CD14-positive monocyte (primary cell): ENCODE measurements around the gene BANP. TPM values are rescaled to one million over a fixed set of nuclear protein-coding genes. Genes with fewer than 3 reads are reported as not detected.

ENCODE experiments used
- DNase-seq, 3 donors: peaks; one replicate each; pipeline ENCODE4 v3.0.0-alpha.2; 2011 to 2022
- H2AFZ ChIP-seq: 2 replicates; pipeline ENCODE4 v1.6.0; 2012; ENCODE audit warnings: mild to moderate bottlenecking, low read depth, low read length, inconsistent platforms; ENCODE audit not compliant: insufficient read depth, poor library complexity, severe bottlenecking
- H3K27ac ChIP-seq, 2 donors: 1 replicate in 1 of 2; 2 replicates in 1 of 2; pipeline ENCODE4 v1.5.1; 2012 to 2013; ENCODE audit warnings: low read length in 2 of 2, control low read depth in 1 of 2, inconsistent platforms in 1 of 2, low read depth in 1 of 2, mild to moderate bottlenecking in 1 of 2
- H3K27me3 ChIP-seq, 2 donors: one replicate each; pipeline versions ENCODE4 v1.6.0 to v1.6.1; 2011 to 2013; ENCODE audit warnings: low read length in 2 of 2; ENCODE audit not compliant: control insufficient read depth in 2 of 2, insufficient read depth in 2 of 2
- H3K36me3 ChIP-seq, 2 donors: replicated peaks in 1 of 2; 1 replicate in 1 of 2; 2 replicates in 1 of 2; pipeline versions ENCODE4 v1.5.1 to v1.6.1; 2012 to 2013; ENCODE audit warnings: low read length in 2 of 2, control low read depth in 1 of 2, inconsistent platforms in 1 of 2, mild to moderate bottlenecking in 1 of 2; ENCODE audit not compliant: insufficient read depth in 2 of 2, control insufficient read depth in 1 of 2
- H3K4me1 ChIP-seq, 2 donors: 1 replicate in 1 of 2; 2 replicates in 1 of 2; pipeline versions ENCODE4 v1.5.1 to v1.6.1; 2012 to 2013; ENCODE audit warnings: low read length in 2 of 2, control low read depth in 1 of 2, inconsistent platforms in 1 of 2, mild to moderate bottlenecking in 1 of 2, moderate library complexity in 1 of 2; ENCODE audit not compliant: insufficient read depth in 2 of 2, control insufficient read depth in 1 of 2
- H3K4me2 ChIP-seq: replicated peaks from 2 replicates; pipeline ENCODE3; 2012; ENCODE audit warnings: low read length, moderate library complexity, mild to moderate bottlenecking; ENCODE audit not compliant: poor library complexity, severe bottlenecking; ENCODE audit errors: extremely low read depth
- H3K4me3 ChIP-seq, 3 experiments: fragments of 200-600 bp in 1 of 3; sonication (generic) in 1 of 3; replicated peaks in 1 of 3; 1 replicate in 2 of 3; 2 replicates in 1 of 3; pipeline ENCODE4 v1.5.1; 2011 to 2013; ENCODE audit warnings: low read length in 3 of 3, mild to moderate bottlenecking in 3 of 3, control low read depth in 2 of 3, low read depth in 2 of 3, inconsistent platforms in 1 of 3, moderate library complexity in 1 of 3
- H3K79me2 ChIP-seq: 2 replicates; pipeline ENCODE4 v1.6.0; 2012; ENCODE audit warnings: mild to moderate bottlenecking, control low read depth, inconsistent platforms, low read length, moderate library complexity; ENCODE audit not compliant: insufficient read depth
- H3K9ac ChIP-seq: 2 replicates; pipeline ENCODE4 v1.6.0; 2017; ENCODE audit warnings: low read length, mild to moderate bottlenecking; ENCODE audit not compliant: insufficient read depth, poor library complexity, severe bottlenecking
- H3K9me3 ChIP-seq, 2 donors: replicated peaks in 1 of 2; 1 replicate in 1 of 2; 2 replicates in 1 of 2; pipeline versions ENCODE4 v1.5.1 to v1.6.1; 2012 to 2013; ENCODE audit warnings: low read length in 2 of 2, control low read depth in 1 of 2; ENCODE audit not compliant: control insufficient read depth in 1 of 2, insufficient read depth in 1 of 2
- H4K20me1 ChIP-seq: 2 replicates; pipeline ENCODE4 v1.6.0; 2012; ENCODE audit warnings: mild to moderate bottlenecking, low read length, control low read depth, moderate library complexity; ENCODE audit not compliant: insufficient read depth
- H3K27ac Mint-ChIP-seq, 7 donors: one replicate each; pipeline ENCODE4 v1.8.0; 2020; ENCODE audit warnings: mild to moderate bottlenecking in 7 of 7, mixed read lengths in 7 of 7, moderate library complexity in 6 of 7, inconsistent platforms in 2 of 7
- H3K27me3 Mint-ChIP-seq, 3 donors: one replicate each; pipeline ENCODE4 v1.8.0; 2021 to 2022; ENCODE audit warnings: low read depth in 3 of 3, mild to moderate bottlenecking in 3 of 3, mixed read lengths in 3 of 3, moderate library complexity in 3 of 3, inconsistent platforms in 1 of 3
- H3K36me3 Mint-ChIP-seq, 2 donors: one replicate each; pipeline ENCODE4 v1.8.0; 2020; ENCODE audit warnings: mixed read lengths in 2 of 2, inconsistent platforms in 1 of 2, mild to moderate bottlenecking in 1 of 2
- H3K4me1 Mint-ChIP-seq: one replicate; pipeline ENCODE4 v1.8.0; 2020; ENCODE audit warnings: mild to moderate bottlenecking, mixed read lengths
- H3K4me3 Mint-ChIP-seq, 2 donors: one replicate each; pipeline ENCODE4 v1.8.0; 2020; ENCODE audit warnings: mild to moderate bottlenecking in 2 of 2, mixed read lengths in 2 of 2, moderate library complexity in 1 of 2
- H3K9me3 Mint-ChIP-seq, 7 donors: one replicate each; pipeline ENCODE4 v1.8.0; 2020 to 2022; ENCODE audit warnings: mixed read lengths in 7 of 7, mild to moderate bottlenecking in 6 of 7, moderate library complexity in 6 of 7, inconsistent platforms in 2 of 7
- CTCF ChIP-seq: fragments of 200-600 bp; IDR thresholded peaks from one replicate; pipeline ENCODE4 v1.8.0; 2022; ENCODE audit warnings: antibody characterized with exemption, mild to moderate bottlenecking
- WGBS: methylation state at CpG from one replicate; pipeline ENCODE4 v1.1.5; 2013; ENCODE audit warnings: missing lambda C conversion rate; ENCODE audit not compliant: insufficient coverage; 5-methylcytosine and 5-hydroxymethylcytosine counted together
- intact Hi-C, 2 donors: fragments of 100-400 bp; cut with micrococcal nuclease; formaldehyde crosslinking; loops; one replicate each; pipeline versions ENCODE4 v1.15.0 to v1.15.1; 2023
- polyA plus RNA-seq, 3 donors: library from polyadenylated mRNA; depleted of rRNA in 1 of 3; unstranded in 2 of 3; stranded (reverse) in 1 of 3; fragments of 300-500 nt in 2 of 3; fragments of >200 nt in 1 of 3; fragmentation: Illumina TruSeq in 2 of 3; gene quantifications; 1 replicate in 2 of 3; 2 replicates in 1 of 3; pipeline ENCODE4 v1.2.3, GENCODE V29; 2012 to 2021

Gene BANP
- polyA plus RNA-seq, 3 donors, result 10.1 to 40.9 (median 11.7) TPM

- no peak for DNase-seq
- Mint-ChIP-seq H3K4me1 (peaks cover 13% of the 10 kb centered on the region), H3K4me3 (no peak overlapping the region), H3K27ac (peak overlapping the region in 2 of 7 donors; percentile 33 to 68), H3K9me3 (peaks cover 0 to under 1% (median 0%) of the 10 kb centered on the region in 7 donors), H3K36me3 (peaks cover 57 to 67% of the 10 kb centered on the region in 2 donors), H3K27me3 (peaks cover 0 to 4% (median 0%) of the 10 kb centered on the region in 3 donors)
- Histone ChIP-seq H3K4me3 (no peak overlapping the region), H3K9ac (no peak overlapping the region), H3K79me2 (peaks cover 8% of the 10 kb centered on the region), H3K4me1 (peaks cover 10 to 12% of the 10 kb centered on the region in 2 donors), H3K27me3 (no peaks in the 10 kb centered on the region), H2AFZ (no peak overlapping the region), H3K36me3 (peaks cover 30 to 70% of the 10 kb centered on the region in 2 donors), H3K9me3 (no peaks in the 10 kb centered on the region), H4K20me1 (peaks cover 36% of the 10 kb centered on the region), H3K4me2 (no peak overlapping the region), H3K27ac (no peak overlapping the region)
- no peak for TF ChIP-seq CTCF
- WGBS, result 100% methylated on average over 4 of the region's 6 CpGs
- intact Hi-C loops, result loop anchor here in 1 of 2 donors (10.0 kb wide), 2 partner anchors 149 to 229 kb away; no protein-coding TSS in a partner anchor
These were observed 52.1 kb downstream of the BANP start for GRCh38 chr16:88003316-88003715.

GRCh38 chr16:88003736-88004135 is 52.5 kb downstream of the BANP start:
- TF ChIP-seq CTCF, result no peak
- DNase-seq, result no peak
- H3K4me1 Mint-ChIP-seq, result peaks cover 16% of the 10 kb centered on the region
- Histone ChIP-seq H3K9ac (no peak overlapping the region), H4K20me1 (peaks cover 36% of the 10 kb centered on the region), H3K79me2 (peaks cover 8% of the 10 kb centered on the region), H3K4me3 (no peak overlapping the region), H3K36me3 (peaks cover 29 to 70% of the 10 kb centered on the region in 2 donors), H2AFZ (no peak overlapping the region), H3K4me1 (peaks cover 10 to 13% of the 10 kb centered on the region in 2 donors), H3K27me3 (no peaks in the 10 kb centered on the region), H3K4me2 (no peak overlapping the region), H3K27ac (no peak overlapping the region), H3K9me3 (no peaks in the 10 kb centered on the region)
- H3K9me3 Mint-ChIP-seq, result no peaks in the 10 kb centered on the region
- H3K27ac Mint-ChIP-seq, result no peak overlapping the region
- peaks cover 57 to 66% of the 10 kb centered on the region in 2 donors for H3K36me3 Mint-ChIP-seq
- intact Hi-C loops, result loop anchor here in 1 of 2 donors (2.0 to 10.0 kb wide), 3 partner anchors 47 to 229 kb away; no protein-coding TSS in a partner anchor
- no peak overlapping the region for H3K4me3 Mint-ChIP-seq
- WGBS, result 88% methylated on average over 7 of the region's 9 CpGs
- peaks cover 0 to 4% (median 0%) of the 10 kb centered on the region in 3 donors for H3K27me3 Mint-ChIP-seq
